A204.1 (cell line): ENCODE data around the gene PCMT1.
"Not testable (repeated sequence)": the region's sequence is repeated elsewhere in the genome, so short reads cannot be mapped to it uniquely, and the experiment has no call there.

ENCODE experiments used
- FAIRE-seq: peaks from 2 replicates; lab custom pipeline; 2012; peaks lifted over from hg19 to GRCh38; lab: Jason Lieb, UNC

The PCMT1 gene

GRCh38 chr6:149749594-149750135, at the start of gene PCMT1:
PCMT1 (plus strand) TSS chr6:149749741; CDS start chr6:149749902, 161 bp downstream.
- no peak for FAIRE-seq

- FAIRE-seq: no peak
Measured at GRCh38 chr6:149701714-149702113, 47.8 kb upstream of the PCMT1 start.

- FAIRE-seq: no peak
Measured at GRCh38 chr6:149711711-149712110, 37.8 kb upstream of the PCMT1 start.

GRCh38 chr6:149714442-149714841, 35.1 kb upstream of the PCMT1 start:
- FAIRE-seq: no peak

- no peak for FAIRE-seq
Measured at GRCh38 chr6:149716181-149716963, 33.2 kb upstream of the PCMT1 start.

- FAIRE-seq: no peak
Measured at GRCh38 chr6:149717255-149717587, 32.3 kb upstream of the PCMT1 start.

- FAIRE-seq: no peak
Measured at GRCh38 chr6:149717588-149718458, 31.7 kb upstream of the PCMT1 start, which contains the start of gene LATS1. LATS1 (minus strand) TSS chr6:149718101; CDS start chr6:149702126, 15,975 bp downstream.

- no peak for FAIRE-seq
Measured at GRCh38 chr6:149719531-149719930, 30.0 kb upstream of the PCMT1 start.

GRCh38 chr6:149723262-149723661, 26.3 kb upstream of the PCMT1 start:
- no peak for FAIRE-seq

- peak; percentile 62 for FAIRE-seq
Measured at GRCh38 chr6:149723771-149724417, 25.6 kb upstream of the PCMT1 start.

- no peak for FAIRE-seq
Measured at GRCh38 chr6:149725785-149726184, 23.8 kb upstream of the PCMT1 start.

GRCh38 chr6:149727793-149728498, 21.6 kb upstream of the PCMT1 start:
- FAIRE-seq: no peak

GRCh38 chr6:149728499-149729234, 20.9 kb upstream of the PCMT1 start:
- no peak for FAIRE-seq

GRCh38 chr6:149729824-149730223, 19.7 kb upstream of the PCMT1 start:
- FAIRE-seq: no peak

- no peak for FAIRE-seq
Measured at GRCh38 chr6:149733089-149733720, 16.3 kb upstream of the PCMT1 start.

- FAIRE-seq: no peak
Measured at GRCh38 chr6:149734915-149735314, 14.6 kb upstream of the PCMT1 start.

GRCh38 chr6:149745252-149745651, 4.3 kb upstream of the PCMT1 start:
- not testable (repeated sequence) for FAIRE-seq

GRCh38 chr6:149746147-149746946, 3.2 kb upstream of the PCMT1 start, which contains the start of gene NUP43:
NUP43 (minus strand) TSS chr6:149746529; CDS start chr6:149746495, 34 bp downstream.
- FAIRE-seq: no peak

- FAIRE-seq: not testable (repeated sequence)
Measured at GRCh38 chr6:149749082-149749593, 403 bp upstream of the PCMT1 start.
